Left cardiac atrium (tissue), 4 donors: ENCODE measurements around the gene CHPF. TPM values are rescaled to one million over a fixed set of nuclear protein-coding genes. Genes with fewer than 3 reads are reported as not detected.
A peak's percentile ranks its signal among the peaks of the same experiment; 100 is the strongest.

Experiments used
- ATAC-seq, 2 donors: fragments of 200-7000 bp; cut with Tn5 transposase; one replicate each; pipeline ENCODE4 v1.9.1; 2020; ENCODE audit warnings: mild to moderate bottlenecking in 2 of 2, moderate library complexity in 2 of 2
- DNase-seq: peaks from one replicate; pipeline ENCODE4 v3.0.0-alpha.2; 2020
- intact Hi-C, 2 donors: fragments of 100-400 bp; cut with DNase I; formaldehyde crosslinking; loops; one replicate each; pipeline versions ENCODE4 v1.14.1 to v1.15.1; 2022 to 2023
- total RNA-seq, 2 donors: library from RNA; stranded (reverse); fragmentation: NEBNext Ultra II Directional; extraction: Animal tissue kit (Norgen Biotek cat#: 25700); gene quantifications; one replicate each; pipeline ENCODE4 v1.2.1, GENCODE V29; 2021
- donor health status: DM: no; HTN: yes; CAD: no.
- donor health status: DM: no; HTN: yes; CAD: no; lungs with severe emphysema.
- donor health status: DM: yes; HTN: yes; CAD: no.
- donor health status: Dilated cardiomyopathy.

The CHPF gene
- total RNA-seq, 2 donors from 2014 or later = 72.4 to 113 TPM

- DNase-seq (no peak), ATAC-seq (no peak)
- intact Hi-C loops = loop anchor here in 1 of 2 donors (2.0 kb wide), 1 partner anchor 73 kb away; no protein-coding TSS in a partner anchor
These were observed 26.0 kb upstream of the CHPF start for GRCh38 chr2:219569635-219570034.

- intact Hi-C loops = no loop called here
- no peak for ATAC-seq
- no peak for DNase-seq
These were observed 25.4 kb upstream of the CHPF start for GRCh38 chr2:219569041-219569440.

DNA sequence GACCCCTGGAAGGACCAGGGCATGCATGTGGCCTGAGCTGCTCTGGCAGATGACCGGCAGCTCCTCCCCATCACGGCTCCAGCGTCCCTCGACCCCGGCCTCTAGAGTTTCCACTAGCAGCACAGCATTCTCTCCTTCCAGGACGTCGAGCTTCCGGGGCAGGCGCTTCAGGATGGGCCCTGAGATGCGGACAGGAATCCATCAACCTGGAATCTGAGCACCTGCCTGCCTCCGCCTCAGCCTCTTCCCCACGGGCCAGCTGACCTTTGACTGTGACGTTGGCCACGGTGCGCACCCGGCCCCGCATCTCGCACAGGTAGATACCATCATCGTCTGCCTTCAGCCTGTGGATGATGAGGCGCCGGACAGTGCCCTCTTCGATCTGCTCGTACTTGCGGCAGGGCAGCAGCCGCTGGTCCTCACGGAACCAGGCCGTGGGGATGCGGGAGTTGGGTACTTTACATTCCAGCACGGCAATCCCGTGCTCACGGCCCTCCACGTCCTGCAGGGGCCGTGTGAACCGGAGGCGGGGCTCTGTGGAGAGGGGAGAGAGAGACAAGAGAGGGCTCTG, 24.3 kb upstream of the CHPF start:
- intact Hi-C loops = no loop called here
- DNase-seq (no peak), ATAC-seq (no peak)

DNA sequence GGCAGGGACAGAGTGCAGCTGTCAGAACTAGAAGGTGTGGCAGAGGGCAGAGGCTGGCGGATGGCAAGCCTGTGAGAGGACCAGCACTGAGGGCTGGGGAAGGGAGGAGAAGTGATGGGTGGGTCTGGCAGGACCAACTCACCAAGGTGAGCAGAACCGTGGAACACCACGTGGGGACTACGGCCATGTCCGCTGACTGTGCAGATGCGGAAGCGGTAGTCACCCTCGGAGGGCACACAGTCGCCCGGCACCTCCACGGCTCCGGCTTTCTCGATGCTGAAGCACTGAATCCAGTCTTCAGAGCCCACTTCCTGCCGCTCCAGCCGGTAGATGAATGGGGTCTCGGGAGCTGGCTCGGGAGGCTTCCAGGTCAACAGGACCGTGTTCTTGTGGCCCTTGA, 23.5 kb upstream of the CHPF start:
- ATAC-seq (no peak), DNase-seq (no peak)
- intact Hi-C loops = no loop called here

GRCh38 chr2:219566640-219567039, 23.0 kb upstream of the CHPF start:
- intact Hi-C loops = no loop called here
- no peak for DNase-seq

DNA sequence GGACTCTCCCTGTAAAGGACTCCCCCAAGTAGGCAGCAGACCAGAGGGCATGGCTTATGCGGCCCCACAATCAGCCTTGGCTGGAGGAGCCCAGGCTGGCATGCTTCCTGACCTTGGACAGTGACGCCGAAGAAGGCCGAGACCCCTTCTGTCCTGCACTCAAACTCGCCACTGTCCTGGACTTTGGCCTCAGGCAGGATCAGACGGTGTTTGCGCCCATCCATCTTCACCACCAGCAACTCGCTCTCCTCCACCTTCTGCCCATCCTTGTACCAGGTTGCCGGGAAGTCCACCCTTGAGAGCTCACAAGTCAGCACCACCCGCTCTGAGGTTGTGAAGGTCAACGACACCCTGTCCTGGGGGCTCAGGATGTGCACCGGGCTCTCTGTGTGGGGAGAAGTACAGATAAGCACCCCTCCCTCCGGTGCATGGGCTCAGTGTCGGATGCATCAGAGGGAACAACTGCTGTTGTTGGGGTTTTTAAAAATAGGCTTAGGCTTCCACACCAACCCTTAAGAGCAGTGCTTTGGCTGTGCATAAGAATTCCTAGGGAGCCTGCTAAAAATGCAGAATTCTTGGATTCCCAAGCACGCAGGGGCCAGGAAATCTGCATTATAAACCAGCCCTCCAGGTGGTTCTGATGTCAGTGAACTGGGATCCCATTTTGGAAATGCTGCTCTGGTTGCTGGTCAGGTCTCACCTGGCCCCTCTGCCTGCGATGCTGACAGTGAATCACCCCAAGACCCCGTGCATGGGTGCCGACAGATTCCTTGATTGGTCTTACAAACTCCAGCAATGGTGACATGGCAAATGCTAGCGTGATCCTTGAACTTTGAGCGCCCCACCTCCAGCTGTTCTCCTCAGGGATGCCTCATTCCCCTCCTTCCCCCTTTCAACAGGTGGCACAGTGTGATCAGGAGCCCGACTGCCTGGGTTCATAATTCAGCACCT, 21.8 kb upstream of the CHPF start:
- no peak for ATAC-seq
- DNase-seq = no peak
- intact Hi-C loops = no loop called here

More at GRCh38 chr2:219566640-219567039, 23.0 kb upstream of the CHPF start:
- no peak for ATAC-seq

DNA sequence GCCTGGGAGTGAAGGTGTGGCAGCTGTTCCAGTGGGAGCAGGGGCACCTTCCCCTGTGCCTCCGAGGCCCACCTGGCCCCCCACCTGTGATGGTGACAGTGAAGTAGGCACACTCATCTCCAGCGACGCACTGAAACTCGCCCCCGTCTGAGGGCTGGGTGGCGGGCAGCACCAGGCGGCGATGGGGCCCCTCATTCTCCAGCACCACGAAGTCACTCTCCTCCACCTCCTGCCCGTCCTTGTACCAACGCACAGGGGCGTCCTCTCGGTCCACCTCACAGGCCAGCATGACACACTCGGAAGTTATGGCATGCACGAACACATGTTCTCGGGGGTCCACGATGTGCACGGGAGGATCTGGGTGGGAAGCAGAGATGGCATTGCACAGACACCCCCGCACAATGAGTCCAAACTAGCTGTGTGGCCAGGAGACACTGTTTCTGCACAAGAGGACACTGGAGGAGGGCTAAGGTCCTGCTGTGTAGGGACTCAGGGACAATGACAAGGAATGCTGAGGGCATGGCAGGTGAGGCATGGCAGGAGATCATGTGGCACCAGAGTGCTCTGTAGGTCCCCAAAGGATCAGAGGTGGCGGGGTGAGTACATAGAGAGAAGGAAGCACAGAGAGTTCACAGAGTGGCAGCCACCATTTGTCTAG, 19.8 kb upstream of the CHPF start:
- DNase-seq (no peak), ATAC-seq (no peak)
- intact Hi-C loops = no loop called here

- intact Hi-C loops = no loop called here
- ATAC-seq (no peak), DNase-seq (no peak)
These were observed 18.7 kb upstream of the CHPF start for GRCh38 chr2:219562049-219563020.

GRCh38 chr2:219561179-219562048, 17.8 kb upstream of the CHPF start:
- ATAC-seq (peak in 1 of 2 donors; percentile 25), DNase-seq (no peak)
- intact Hi-C loops = no loop called here

DNA sequence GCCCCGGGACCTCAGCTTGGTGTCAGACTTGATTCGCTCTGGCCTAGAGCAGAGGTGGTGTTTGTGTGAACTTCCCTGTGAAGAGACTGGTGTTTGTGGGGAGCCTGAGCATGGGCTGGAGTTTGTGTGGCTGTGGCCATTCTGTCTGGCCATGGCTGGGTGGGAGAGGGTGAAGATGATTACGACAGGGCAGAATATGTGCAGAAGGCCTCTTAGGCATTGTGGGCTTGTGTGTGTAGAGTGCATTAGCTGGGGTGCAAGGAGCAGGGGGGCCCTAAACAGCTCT, 17.2 kb upstream of the CHPF start:
- ATAC-seq (no peak), DNase-seq (no peak)
- intact Hi-C loops = no loop called here

- intact Hi-C loops = no loop called here
- DNase-seq (no peak), ATAC-seq (peak; percentile 4 to 13)
These were observed 16.7 kb upstream of the CHPF start for GRCh38 chr2:219560037-219560892.

DNA sequence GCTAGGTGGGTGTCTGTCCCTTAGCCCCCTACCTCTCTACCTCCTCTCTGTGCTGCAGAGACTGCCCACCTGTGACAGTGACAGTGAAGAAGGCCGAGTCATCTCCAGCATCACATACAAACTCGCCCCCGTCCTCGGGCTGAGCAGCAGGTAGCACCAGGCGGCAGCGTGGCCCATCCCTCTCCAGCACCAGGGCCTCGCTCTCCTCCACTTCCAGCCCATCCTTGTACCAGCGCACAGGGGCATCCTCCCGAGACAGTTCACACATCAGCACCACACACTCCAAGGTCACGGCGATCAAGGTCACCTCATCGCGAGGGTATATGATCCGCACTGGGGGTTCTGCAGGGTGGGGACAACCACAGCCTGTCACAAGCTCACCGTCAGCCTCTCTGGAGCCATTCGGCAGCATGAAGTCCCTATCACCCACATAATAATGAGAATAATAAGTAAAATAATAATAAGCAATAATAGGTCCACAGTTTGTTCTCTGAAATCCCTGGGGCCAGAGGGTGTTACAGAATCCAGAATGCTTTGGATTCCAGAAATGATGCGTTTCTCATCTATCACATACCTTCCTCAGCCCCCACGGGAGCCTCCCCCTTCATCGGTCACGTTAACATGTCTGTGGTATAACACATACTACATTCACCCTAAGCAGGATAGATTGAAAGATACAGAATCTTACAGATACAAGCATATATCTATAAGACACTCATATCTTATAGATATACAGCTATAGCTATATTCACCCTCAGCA, 15.7 kb upstream of the CHPF start:
- no peak for DNase-seq
- intact Hi-C loops = no loop called here

DNA sequence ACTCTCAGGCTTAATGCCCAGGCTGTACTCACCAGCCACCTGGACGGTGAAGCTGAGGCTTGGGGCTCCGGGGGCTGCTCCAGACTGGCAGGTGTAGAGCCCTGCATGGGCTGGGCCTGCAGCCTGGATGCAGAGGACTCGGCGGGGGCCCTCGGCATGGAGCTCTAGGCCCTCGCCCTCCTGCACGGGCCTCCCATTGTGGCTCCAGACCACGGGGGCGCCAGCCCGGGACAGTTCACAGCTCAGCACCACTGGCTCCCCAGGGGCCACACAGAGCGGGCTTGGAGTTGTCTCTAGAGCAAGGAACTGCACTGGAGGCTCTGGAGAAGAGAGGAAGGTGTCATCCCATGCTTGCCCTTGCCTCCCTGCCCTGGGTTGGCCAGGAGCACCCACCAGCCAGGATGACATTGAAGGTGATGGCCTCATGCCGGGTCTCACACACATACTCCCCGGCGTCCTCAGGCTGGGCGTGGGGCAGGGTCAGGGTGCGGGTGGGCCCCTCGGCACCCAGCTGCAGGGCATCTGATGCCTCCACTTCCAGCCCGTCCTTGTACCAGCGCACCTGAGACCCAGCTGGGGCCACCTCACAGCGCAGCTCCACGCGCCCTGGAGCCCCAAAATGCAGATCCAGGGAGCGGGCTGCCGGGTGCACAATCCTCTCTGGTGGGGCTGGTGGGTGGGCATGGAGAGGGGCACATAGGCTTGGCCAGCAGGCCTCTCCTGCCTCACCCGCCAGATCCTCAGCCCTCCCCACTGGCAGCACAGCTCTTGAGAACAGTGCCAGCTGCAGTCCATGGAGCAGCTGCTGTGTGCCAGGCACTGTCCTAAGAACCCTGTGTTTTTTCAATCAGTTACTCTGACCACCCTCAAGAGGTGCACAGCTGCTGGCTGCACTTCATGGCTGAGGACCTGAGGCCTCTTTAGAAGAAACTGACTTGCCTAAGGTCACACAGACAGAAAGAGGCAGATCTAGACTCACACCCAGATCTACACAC, 14.5 kb upstream of the CHPF start:
- no peak for ATAC-seq
- intact Hi-C loops = no loop called here
- no peak for DNase-seq

More for the DNA sequence above, 15.7 kb upstream of the CHPF start:
- ATAC-seq = no peak

DNA sequence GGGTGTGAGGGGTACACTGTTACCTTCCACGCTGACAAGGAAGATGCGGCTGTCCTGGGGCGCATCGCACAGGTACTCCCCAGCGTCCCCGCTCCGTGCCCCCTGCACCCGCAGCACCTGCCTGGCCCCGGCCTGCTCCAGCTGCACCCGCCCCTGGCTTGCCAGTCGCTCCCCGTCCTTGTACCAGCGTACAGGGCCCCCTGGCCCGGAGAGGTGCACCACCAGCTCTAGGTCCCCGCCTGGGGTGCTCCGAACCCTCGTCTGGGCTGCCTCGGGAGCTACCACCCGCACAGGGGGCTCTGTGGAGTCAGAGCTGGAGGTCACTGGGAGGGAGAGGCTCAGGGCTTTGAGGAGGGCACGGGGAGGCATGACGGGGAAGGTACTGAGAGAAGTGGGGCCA, 13.7 kb upstream of the CHPF start:
- intact Hi-C loops = no loop called here
- ATAC-seq (no peak), DNase-seq (peak; percentile 21)

DNA sequence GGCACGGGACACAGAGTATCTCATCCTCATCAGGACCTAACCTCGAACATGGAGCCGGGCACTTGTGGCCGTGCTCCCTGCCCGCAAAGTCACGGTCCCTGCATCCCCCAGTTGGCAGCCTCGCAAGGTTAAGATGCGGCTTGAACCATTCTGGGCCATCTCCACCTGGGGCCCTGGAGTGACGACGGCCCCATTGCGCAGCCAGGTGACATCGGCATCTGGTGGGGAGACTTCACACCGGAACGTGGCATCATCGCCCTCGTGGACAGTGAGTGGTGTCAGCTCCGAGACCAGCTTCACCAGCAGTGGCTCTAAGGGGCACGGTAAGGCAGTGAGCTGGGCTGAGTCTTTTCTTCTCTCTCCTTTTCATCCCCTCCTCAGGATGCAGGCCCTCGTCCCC, 12.8 kb upstream of the CHPF start:
- intact Hi-C loops = no loop called here
- DNase-seq (no peak), ATAC-seq (no peak)
